IMR-90 (cell line): ENCODE data around the gene SLC24A3. TPM values are rescaled to one million over a fixed set of nuclear protein-coding genes. Genes with fewer than 3 reads are reported as not detected.

Experiments used
- ATAC-seq: fragments of 200-7000 bp; cut with Tn5 transposase; 2 replicates; pipeline ENCODE4 v1.9.1; 2020; ENCODE audit warnings: low read depth, mild to moderate bottlenecking, moderate library complexity
- BruUV-seq: library from RNA; stranded (reverse); fragments of 400-500 nt; replicated peaks from 2 replicates; lab custom pipeline; 2021; lab: Mats Ljungman, UMichigan
- CTCF ChIA-PET: fragments of 300-600 bp; formaldehyde crosslinking; extraction: SDS; loops from one replicate; lab custom pipeline; 2021; ENCODE audit warnings: antibody characterized with exemption; lab: Yijun Ruan, JAX
- POLR2A ChIA-PET: fragments of 300-600 bp; sonication (Branson Sonifier 250); formaldehyde crosslinking; loops from one replicate; lab custom pipeline; 2022; ENCODE audit warnings: antibody characterized with exemption; ENCODE audit not compliant: unreplicated experiment; lab: Charles Lee
- DNase-seq: peaks from one replicate; pipeline ENCODE4 v3.0.0; 2013
- H2AFZ ChIP-seq: replicated peaks from 2 replicates; pipeline ENCODE3; 2013; ENCODE audit warnings: low read length, mild to moderate bottlenecking; ENCODE audit not compliant: poor library complexity
- H2AK5ac ChIP-seq: 2 replicates; pipeline ENCODE4 v1.6.1; 2013; ENCODE audit warnings: low read depth, low read length, inconsistent platforms
- H2AK9ac ChIP-seq: replicated peaks from 2 replicates; pipeline ENCODE3; 2013; ENCODE audit warnings: mild to moderate bottlenecking, low read depth, low read length, moderate library complexity; ENCODE audit not compliant: poor library complexity
- H2BK120ac ChIP-seq: 2 replicates; pipeline ENCODE4 v1.6.1; 2013; ENCODE audit warnings: low read depth, low read length, inconsistent platforms
- H2BK15ac ChIP-seq: 3 replicates; pipeline ENCODE4 v1.6.1; 2013; ENCODE audit warnings: low read depth, low read length, inconsistent platforms
- H2BK20ac ChIP-seq: 2 replicates; pipeline ENCODE4 v1.6.1; 2013; ENCODE audit warnings: low read depth, mild to moderate bottlenecking, inconsistent platforms, low read length, moderate library complexity
- H2BK5ac ChIP-seq: 2 replicates; pipeline ENCODE4 v1.6.1; 2013; ENCODE audit warnings: mild to moderate bottlenecking, low read depth, low read length, inconsistent platforms; ENCODE audit not compliant: poor library complexity, severe bottlenecking
- H3K14ac ChIP-seq: replicated peaks from 2 replicates; pipeline ENCODE4 v1.6.1; 2013; ENCODE audit warnings: low read depth, low read length, inconsistent platforms
- H3K18ac ChIP-seq: 2 replicates; pipeline ENCODE4 v1.6.1; 2013; ENCODE audit warnings: low read depth, low read length, control low read depth
- H3K23ac ChIP-seq: 2 replicates; pipeline ENCODE4 v1.6.1; 2013; ENCODE audit warnings: low read depth, low read length, inconsistent platforms
- H3K27ac ChIP-seq: 2 replicates; pipeline ENCODE4 v1.5.1; 2013; ENCODE audit warnings: mild to moderate bottlenecking, control low read depth, low read length; ENCODE audit not compliant: insufficient read depth
- H3K27me3 ChIP-seq: 2 replicates; pipeline ENCODE4 v1.6.1; 2013; ENCODE audit warnings: low read length; ENCODE audit not compliant: control insufficient read depth, insufficient read depth
- H3K36me3 ChIP-seq: 2 replicates; pipeline ENCODE4 v1.6.1; 2013; ENCODE audit warnings: low read length, mixed read lengths; ENCODE audit not compliant: control insufficient read depth, insufficient read depth
- H3K4ac ChIP-seq: 2 replicates; pipeline ENCODE4 v1.6.1; 2013; ENCODE audit warnings: low read depth, low read length, inconsistent platforms
- H3K4me1 ChIP-seq: 2 replicates; pipeline ENCODE4 v1.6.1; 2013; ENCODE audit warnings: low read length, mixed read lengths; ENCODE audit not compliant: control insufficient read depth, insufficient read depth
- H3K4me2 ChIP-seq: 2 replicates; pipeline ENCODE4 v1.6.1; 2013; ENCODE audit warnings: low read depth, mild to moderate bottlenecking, control low read depth, low read length, moderate library complexity
- H3K4me3 ChIP-seq: 2 replicates; pipeline ENCODE4 v1.5.1; 2013; ENCODE audit warnings: low read depth, mild to moderate bottlenecking, control low read depth, low read length, moderate library complexity; ENCODE audit not compliant: insufficient read depth
- H3K56ac ChIP-seq: 2 replicates; pipeline ENCODE4 v1.6.1; 2013; ENCODE audit warnings: low read length, inconsistent platforms; ENCODE audit not compliant: insufficient read depth; ENCODE audit errors: extremely low read depth
- H3K79me1 ChIP-seq, 2 experiments: 2 replicates each; pipeline ENCODE4 v1.6.1; 2013; ENCODE audit warnings: low read length in 2 of 2, inconsistent platforms in 1 of 2, low read depth in 1 of 2
- H3K9ac ChIP-seq: 2 replicates; pipeline ENCODE4 v1.6.1; 2013; ENCODE audit warnings: low read depth, low read length, control low read depth
- H3K9me1 ChIP-seq: 2 replicates; pipeline ENCODE4 v1.6.1; 2013; ENCODE audit warnings: low read length, inconsistent platforms; ENCODE audit not compliant: insufficient read depth
- H3K9me3 ChIP-seq: 2 replicates; pipeline ENCODE4 v1.6.1; 2013; ENCODE audit warnings: low read length; ENCODE audit not compliant: control insufficient read depth, insufficient read depth
- H4K20me1 ChIP-seq: 2 replicates; pipeline ENCODE4 v1.6.1; 2013; ENCODE audit warnings: low read length, inconsistent platforms; ENCODE audit not compliant: insufficient read depth
- H4K5ac ChIP-seq: 2 replicates; pipeline ENCODE4 v1.6.1; 2013; ENCODE audit warnings: mild to moderate bottlenecking, low read depth, low read length, control low read depth
- H4K8ac ChIP-seq, 2 experiments: 2 replicates each; pipeline ENCODE4 v1.6.1; 2013; ENCODE audit warnings: low read depth in 2 of 2, low read length in 2 of 2, control low read depth in 1 of 2, inconsistent platforms in 1 of 2
- H4K91ac ChIP-seq: 2 replicates; pipeline ENCODE4 v1.6.1; 2013; ENCODE audit warnings: low read depth, low read length, inconsistent platforms; ENCODE audit not compliant: insufficient read depth
- BHLHE40 ChIP-seq: fragments of 150-350 bp; IDR thresholded peaks from 2 replicates; pipeline ENCODE4 v1.6.1; 2016; ENCODE audit warnings: mild to moderate bottlenecking, low read depth, low read length
- CEBPB ChIP-seq: IDR thresholded peaks from 2 replicates; pipeline ENCODE4 v1.6.1; 2012; ENCODE audit warnings: low read depth, low read length, improper control_type of control experiment
- CHD1 ChIP-seq: IDR thresholded peaks from 2 replicates; pipeline ENCODE4 v1.6.1; 2012; ENCODE audit warnings: low read depth, low read length, improper control_type of control experiment
- FOS ChIP-seq: fragments of 150-350 bp; IDR thresholded peaks from 2 replicates; pipeline ENCODE4 v1.6.1; 2016; ENCODE audit warnings: low read depth, low read length
- MAFK ChIP-seq: IDR thresholded peaks from 2 replicates; pipeline ENCODE4 v1.6.1; 2012; ENCODE audit warnings: low read depth, low read length, improper control_type of control experiment
- MAZ ChIP-seq: IDR thresholded peaks from 2 replicates; pipeline ENCODE4 v1.6.1; 2012; ENCODE audit warnings: low read depth, mild to moderate bottlenecking, low read length, improper control_type of control experiment, moderate library complexity, borderline replicate concordance
- MXI1 ChIP-seq: IDR thresholded peaks from 2 replicates; pipeline ENCODE4 v1.6.1; 2012; ENCODE audit warnings: low read depth, mild to moderate bottlenecking, low read length, moderate library complexity, borderline replicate concordance
- NFE2L2 ChIP-seq: fragments of 150-350 bp; IDR thresholded peaks from 2 replicates; pipeline ENCODE4 v1.6.1; 2016; ENCODE audit warnings: low read depth, mild to moderate bottlenecking, low read length
- POLR2A ChIP-seq: IDR thresholded peaks from 2 replicates; pipeline ENCODE4 v1.6.1; 2012; ENCODE audit warnings: mild to moderate bottlenecking, low read depth, low read length
- RAD21 ChIP-seq: IDR thresholded peaks from 2 replicates; pipeline ENCODE4 v1.6.1; 2012; ENCODE audit warnings: low read length, improper control_type of control experiment
- RCOR1 ChIP-seq: IDR thresholded peaks from 2 replicates; pipeline ENCODE4 v1.6.1; 2012; ENCODE audit warnings: mild to moderate bottlenecking, low read length, improper control_type of control experiment; ENCODE audit not compliant: insufficient replicate concordance
- RFX5 ChIP-seq: IDR thresholded peaks from 2 replicates; pipeline ENCODE4 v1.8.0; 2012; ENCODE audit warnings: low read depth, mild to moderate bottlenecking, low read length, moderate library complexity
- SMC3 ChIP-seq: fragments of 150-350 bp; IDR thresholded peaks from 2 replicates; pipeline ENCODE4 v1.6.1; 2016; ENCODE audit warnings: low read depth, mild to moderate bottlenecking, antibody characterized with exemption, low read length, moderate library complexity
- WGBS, 2 experiments: methylation state at CpG; one replicate each; pipeline versions ENCODE4 v1.1.5 to v1.1.7; 2013; ENCODE audit warnings: missing lambda C conversion rate in 2 of 2; ENCODE audit not compliant: insufficient read length in 1 of 2; ENCODE audit errors: extremely low coverage in 2 of 2; 5-methylcytosine and 5-hydroxymethylcytosine counted together
- dilution Hi-C: fragments of 300-500 bp; cut with HindIII; formaldehyde crosslinking; loops from one replicate; pipeline ENCODE4 v1.14.3; 2018; ENCODE audit warnings: low sequenced_read_pairs; ENCODE audit not compliant: unreplicated experiment
- in situ Hi-C: fragments of 300-500 bp; cut with MboI; formaldehyde crosslinking; loops from 3 replicates; pipeline ENCODE4 v1.14.3; 2019; ENCODE audit warnings: low sequenced_read_pairs, inconsistent platforms, mixed read lengths
- intact Hi-C: fragments of 100-400 bp; cut with micrococcal nuclease; formaldehyde crosslinking; loops from 2 replicates; pipeline ENCODE4 v1.10.0; 2022
- polyA plus RNA-seq, 3 experiments: library from polyadenylated mRNA; depleted of rRNA; stranded (reverse); fragments of >200 nt; gene quantifications; 2 replicates each; pipeline ENCODE4 v1.2.3, GENCODE V29; 2012; ENCODE audit warnings: low replicate concordance in 1 of 3
- total RNA-seq: library from RNA; depleted of rRNA; stranded (reverse); fragments of >200 nt; gene quantifications from 2 replicates; pipeline ENCODE4 v1.2.3, GENCODE V29; 2012
- TF ChIP-seq, protein P1 (sequence below): fragments of 150-350 bp; IDR thresholded peaks from 2 replicates; pipeline ENCODE4 v1.6.1; 2016; ENCODE audit warnings: low read depth, mild to moderate bottlenecking, low read length, moderate library complexity, borderline replicate concordance
- TF ChIP-seq, protein P2 (sequence below): fragments of 150-350 bp; IDR thresholded peaks from 2 replicates; pipeline ENCODE4 v1.6.1; 2017; ENCODE audit warnings: mild to moderate bottlenecking, antibody characterized with exemption, low read length, low read depth
- TF ChIP-seq, protein P3 (sequence below): conservative IDR thresholded peaks from 2 replicates; pipeline ENCODE4 v1.5.1; 2012; ENCODE audit warnings: mild to moderate bottlenecking, low read depth, low read length, improper control_type of control experiment

The SLC24A3 gene
- total and polyA plus RNA-seq, 2 of the 4 experiments (the other 2 are of a cell fraction): not detected

DNA sequence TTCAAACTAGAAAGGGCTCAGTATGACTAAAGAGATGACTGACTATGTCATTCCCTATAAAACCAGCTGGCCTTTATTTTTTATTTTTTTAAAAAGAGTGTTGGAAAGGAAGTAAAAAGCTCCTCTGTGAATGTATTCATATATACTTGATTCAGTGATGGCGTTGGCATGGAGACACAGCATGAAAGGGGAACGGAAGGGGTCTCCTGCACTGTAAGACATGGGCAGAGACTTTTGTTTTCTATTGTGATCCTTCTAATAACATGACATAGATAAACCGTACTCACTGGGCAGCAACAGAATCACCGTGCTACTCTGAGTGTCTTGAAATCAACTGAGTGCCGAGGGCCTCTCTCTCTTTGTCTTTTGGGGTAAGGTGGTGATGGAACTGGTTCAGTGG, 317.6 kb downstream of the SLC24A3 start:
- Histone ChIP-seq H3K9me3 (no peaks in the 10 kb centered on the region), H3K4me3 (no peak overlapping the region), H3K27me3 (no peaks in the 10 kb centered on the region), H4K8ac (no peak overlapping the region), H3K4me2 (no peak overlapping the region), H4K5ac (no peak overlapping the region), H3K79me1 (no peaks in the 10 kb centered on the region), H2BK5ac (no peak overlapping the region), H3K9ac (no peak overlapping the region), H2BK15ac (no peak overlapping the region), H3K14ac (no peak overlapping the region), H3K18ac (no peak overlapping the region), H4K20me1 (no peaks in the 10 kb centered on the region), H2AK9ac (no peak overlapping the region), H2AFZ (no peak overlapping the region), H3K56ac (no peak overlapping the region), H3K4ac (no peak overlapping the region), H3K27ac (no peak overlapping the region), H3K9me1 (no peaks in the 10 kb centered on the region), H3K4me1 (no peaks in the 10 kb centered on the region), H2BK120ac (no peak overlapping the region), H2AK5ac (no peak overlapping the region), H3K23ac (no peak overlapping the region), H3K36me3 (no peaks in the 10 kb centered on the region), H4K91ac (no peak overlapping the region), H2BK20ac (no peak overlapping the region)
- TF ChIP-seq MAFK (no peak), CHD1 (no peak), MXI1 (no peak), NFE2L2 (no peak), SMC3 (no peak), RAD21 (no peak), MAZ (no peak), BHLHE40 (no peak), CEBPB (no peak), FOS (no peak), POLR2A (no peak), RCOR1 (no peak), RFX5 (no peak)
- TF ChIP-seq, protein P1, sequence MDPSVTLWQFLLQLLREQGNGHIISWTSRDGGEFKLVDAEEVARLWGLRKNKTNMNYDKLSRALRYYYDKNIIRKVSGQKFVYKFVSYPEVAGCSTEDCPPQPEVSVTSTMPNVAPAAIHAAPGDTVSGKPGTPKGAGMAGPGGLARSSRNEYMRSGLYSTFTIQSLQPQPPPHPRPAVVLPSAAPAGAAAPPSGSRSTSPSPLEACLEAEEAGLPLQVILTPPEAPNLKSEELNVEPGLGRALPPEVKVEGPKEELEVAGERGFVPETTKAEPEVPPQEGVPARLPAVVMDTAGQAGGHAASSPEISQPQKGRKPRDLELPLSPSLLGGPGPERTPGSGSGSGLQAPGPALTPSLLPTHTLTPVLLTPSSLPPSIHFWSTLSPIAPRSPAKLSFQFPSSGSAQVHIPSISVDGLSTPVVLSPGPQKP: no peak
- TF ChIP-seq, protein P2, sequence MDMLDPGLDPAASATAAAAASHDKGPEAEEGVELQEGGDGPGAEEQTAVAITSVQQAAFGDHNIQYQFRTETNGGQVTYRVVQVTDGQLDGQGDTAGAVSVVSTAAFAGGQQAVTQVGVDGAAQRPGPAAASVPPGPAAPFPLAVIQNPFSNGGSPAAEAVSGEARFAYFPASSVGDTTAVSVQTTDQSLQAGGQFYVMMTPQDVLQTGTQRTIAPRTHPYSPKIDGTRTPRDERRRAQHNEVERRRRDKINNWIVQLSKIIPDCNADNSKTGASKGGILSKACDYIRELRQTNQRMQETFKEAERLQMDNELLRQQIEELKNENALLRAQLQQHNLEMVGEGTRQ: no peak
- TF ChIP-seq, protein P3, sequence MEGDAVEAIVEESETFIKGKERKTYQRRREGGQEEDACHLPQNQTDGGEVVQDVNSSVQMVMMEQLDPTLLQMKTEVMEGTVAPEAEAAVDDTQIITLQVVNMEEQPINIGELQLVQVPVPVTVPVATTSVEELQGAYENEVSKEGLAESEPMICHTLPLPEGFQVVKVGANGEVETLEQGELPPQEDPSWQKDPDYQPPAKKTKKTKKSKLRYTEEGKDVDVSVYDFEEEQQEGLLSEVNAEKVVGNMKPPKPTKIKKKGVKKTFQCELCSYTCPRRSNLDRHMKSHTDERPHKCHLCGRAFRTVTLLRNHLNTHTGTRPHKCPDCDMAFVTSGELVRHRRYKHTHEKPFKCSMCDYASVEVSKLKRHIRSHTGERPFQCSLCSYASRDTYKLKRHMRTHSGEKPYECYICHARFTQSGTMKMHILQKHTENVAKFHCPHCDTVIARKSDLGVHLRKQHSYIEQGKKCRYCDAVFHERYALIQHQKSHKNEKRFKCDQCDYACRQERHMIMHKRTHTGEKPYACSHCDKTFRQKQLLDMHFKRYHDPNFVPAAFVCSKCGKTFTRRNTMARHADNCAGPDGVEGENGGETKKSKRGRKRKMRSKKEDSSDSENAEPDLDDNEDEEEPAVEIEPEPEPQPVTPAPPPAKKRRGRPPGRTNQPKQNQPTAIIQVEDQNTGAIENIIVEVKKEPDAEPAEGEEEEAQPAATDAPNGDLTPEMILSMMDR: no peak
- ATAC-seq (no peak), DNase-seq (no peak)
- intact Hi-C loops: no loop called here
- CTCF ChIA-PET: no interaction called here
- dilution Hi-C loops: no loop called here
- POLR2A ChIA-PET: no interaction called here
- in situ Hi-C loops: no loop called here
- BruUV-seq: no TSS peak
- 30% methylated on average over 2 of the region's 5 CpGs; no CpG with 5 or more reads in 1 of the 2 experiments for WGBS, 2 experiments
